ENCODE results near the gene AP1M1. TPM values are rescaled to one million over a fixed set of nuclear protein-coding genes. Genes with fewer than 3 reads are reported as not detected.

Gene AP1M1
- total RNA-seq, 4 donors from 2014 or later = 84.9 to 108 (median 88.4) TPM

DNA sequence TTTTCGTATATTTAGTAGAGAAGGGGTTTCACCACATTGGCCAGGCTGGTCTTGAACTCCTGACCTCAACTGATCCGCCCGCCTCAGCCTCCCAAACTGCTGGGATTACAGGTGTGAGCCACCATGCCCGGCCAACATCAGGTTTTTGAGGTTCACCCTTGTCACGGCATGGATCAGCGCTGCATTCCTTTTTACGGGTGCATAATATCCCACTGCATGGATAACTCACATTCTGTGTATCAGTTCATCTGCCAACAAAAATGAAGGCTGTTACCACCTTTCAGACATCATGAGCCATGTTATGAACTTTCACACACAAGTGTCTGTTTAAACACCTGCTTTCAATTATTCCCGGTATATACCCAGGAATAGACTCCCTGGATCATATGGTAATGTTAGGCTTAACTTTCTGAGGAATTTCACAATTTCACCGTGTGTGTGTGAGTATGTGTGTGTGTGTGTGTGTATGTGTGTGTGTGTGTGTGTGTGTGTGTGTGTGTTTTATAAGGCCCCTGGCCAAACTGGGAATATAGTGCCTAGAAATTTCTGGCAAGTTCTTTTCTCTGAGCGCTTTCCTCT, 52.2 kb downstream of the AP1M1 start:
- TF ChIP-seq, protein P1, sequence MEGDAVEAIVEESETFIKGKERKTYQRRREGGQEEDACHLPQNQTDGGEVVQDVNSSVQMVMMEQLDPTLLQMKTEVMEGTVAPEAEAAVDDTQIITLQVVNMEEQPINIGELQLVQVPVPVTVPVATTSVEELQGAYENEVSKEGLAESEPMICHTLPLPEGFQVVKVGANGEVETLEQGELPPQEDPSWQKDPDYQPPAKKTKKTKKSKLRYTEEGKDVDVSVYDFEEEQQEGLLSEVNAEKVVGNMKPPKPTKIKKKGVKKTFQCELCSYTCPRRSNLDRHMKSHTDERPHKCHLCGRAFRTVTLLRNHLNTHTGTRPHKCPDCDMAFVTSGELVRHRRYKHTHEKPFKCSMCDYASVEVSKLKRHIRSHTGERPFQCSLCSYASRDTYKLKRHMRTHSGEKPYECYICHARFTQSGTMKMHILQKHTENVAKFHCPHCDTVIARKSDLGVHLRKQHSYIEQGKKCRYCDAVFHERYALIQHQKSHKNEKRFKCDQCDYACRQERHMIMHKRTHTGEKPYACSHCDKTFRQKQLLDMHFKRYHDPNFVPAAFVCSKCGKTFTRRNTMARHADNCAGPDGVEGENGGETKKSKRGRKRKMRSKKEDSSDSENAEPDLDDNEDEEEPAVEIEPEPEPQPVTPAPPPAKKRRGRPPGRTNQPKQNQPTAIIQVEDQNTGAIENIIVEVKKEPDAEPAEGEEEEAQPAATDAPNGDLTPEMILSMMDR (IDR thresholded peaks at IDR 0.05; ENCODE audit: low read depth) = no peak

DNA sequence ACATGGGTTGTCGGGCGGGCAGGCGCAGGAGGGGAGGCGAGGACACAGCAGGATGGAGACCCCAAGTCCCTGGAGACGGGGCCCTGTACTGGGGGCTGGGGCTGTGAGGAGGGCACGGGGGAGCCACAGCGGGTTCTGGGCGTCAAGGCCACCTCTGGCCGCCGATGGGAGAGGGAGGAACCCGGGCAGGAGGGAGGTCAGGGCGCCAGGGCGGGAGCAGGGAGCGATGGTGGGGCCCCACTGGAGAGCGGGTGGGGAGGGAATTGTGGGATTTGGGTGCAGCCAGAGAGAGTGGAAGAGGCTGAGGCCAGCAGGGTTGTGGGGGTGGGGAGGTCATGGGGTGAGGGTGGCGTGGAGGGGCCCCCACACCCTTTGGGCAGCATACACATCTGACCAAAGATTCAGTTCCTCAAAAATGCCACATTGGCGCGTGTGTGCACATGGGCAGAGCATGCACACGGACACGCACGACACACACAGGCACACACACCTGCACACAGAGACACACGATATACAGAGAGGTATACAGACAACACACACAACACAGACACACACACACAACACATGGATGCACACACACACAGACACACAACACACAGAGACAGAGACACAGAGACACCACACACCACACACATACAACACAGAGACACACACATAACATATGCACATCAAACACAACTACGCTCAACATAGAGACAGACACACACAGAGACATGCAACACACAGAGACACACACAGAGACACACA, 54.9 kb downstream of the AP1M1 start:
- TF ChIP-seq, protein P1 (IDR thresholded peaks at IDR 0.05; ENCODE audit: low read depth) = no peak

DNA sequence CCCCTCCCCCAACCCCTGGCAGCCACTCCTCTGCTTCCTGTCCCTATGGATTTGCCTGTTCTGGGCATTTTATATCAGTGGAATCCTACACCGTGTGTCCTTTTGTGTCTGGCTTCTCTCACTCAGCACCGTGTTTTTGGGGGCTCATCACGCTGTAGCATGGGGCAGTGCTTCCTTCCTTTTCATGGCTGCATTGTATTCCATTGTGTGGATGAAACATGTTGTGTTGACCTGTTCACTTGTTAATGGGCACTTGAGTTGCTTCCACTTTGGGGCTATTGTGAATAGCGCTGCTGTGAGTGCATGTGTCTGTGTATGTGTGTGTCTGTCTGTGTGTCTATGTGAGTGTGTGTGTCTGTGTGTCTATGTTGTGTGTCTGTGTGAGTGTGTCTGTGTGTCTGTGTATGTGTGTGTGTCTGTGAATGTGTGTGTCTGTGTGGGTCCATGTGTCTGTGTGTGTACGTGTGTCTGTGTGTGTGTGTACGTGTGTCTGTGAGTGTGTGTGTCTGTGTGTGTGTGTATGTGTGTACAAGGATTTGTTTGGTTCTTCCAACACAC, 57.2 kb downstream of the AP1M1 start:
- TF ChIP-seq, protein P1 (IDR thresholded peaks at IDR 0.05; ENCODE audit: low read depth) = no peak

DNA sequence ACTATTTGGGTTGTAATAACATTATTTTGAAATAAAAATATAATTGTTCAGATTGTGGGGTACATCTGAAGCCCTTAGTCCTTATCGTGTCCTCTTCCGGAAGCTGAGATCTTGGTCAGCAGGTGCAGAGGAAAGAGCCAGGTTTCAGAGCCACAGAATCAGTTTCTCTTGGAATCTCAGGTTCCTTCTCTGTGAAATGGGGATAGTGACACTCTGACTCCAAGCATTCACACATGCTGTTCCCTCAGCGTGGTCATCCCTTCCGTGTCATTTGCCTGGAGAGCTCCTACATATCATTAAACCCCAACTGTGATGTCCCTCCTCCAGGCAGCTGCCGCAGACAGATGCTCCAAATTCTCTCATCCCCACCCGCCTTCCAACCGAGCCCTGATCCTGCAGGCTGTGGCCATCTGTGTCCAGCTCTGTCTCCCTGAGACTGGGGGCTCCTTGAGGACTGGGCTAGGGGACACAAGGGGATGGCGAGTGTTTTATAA, 59.8 kb downstream of the AP1M1 start:
- TF ChIP-seq, protein P1 (IDR thresholded peaks at IDR 0.05; ENCODE audit: low read depth) = no peak

DNA sequence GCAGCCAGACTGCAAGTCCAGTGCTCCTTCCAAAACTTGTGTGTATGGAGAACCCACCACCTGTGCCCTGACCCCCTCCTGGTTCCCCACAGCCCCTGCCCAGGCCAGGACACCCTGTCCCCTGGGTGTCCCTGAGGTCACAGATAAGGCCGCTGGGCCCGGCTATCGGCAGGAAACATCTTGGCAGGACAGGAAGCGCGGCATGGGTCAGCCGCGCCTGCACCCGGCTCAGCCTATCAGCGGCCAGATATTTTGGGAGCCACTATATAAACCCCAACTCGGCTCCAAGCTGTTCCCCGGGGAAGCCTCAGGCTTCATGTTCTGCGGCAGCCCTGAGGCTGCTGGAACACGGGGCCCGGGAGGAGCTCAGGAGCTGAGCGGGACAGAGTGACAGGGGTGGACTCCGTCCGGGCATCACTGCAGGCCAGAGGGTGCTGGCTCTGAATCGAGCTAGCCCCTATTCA, 60.8 kb downstream of the AP1M1 start:
- TF ChIP-seq, protein P1 (IDR thresholded peaks at IDR 0.05; ENCODE audit: low read depth) = no peak

DNA sequence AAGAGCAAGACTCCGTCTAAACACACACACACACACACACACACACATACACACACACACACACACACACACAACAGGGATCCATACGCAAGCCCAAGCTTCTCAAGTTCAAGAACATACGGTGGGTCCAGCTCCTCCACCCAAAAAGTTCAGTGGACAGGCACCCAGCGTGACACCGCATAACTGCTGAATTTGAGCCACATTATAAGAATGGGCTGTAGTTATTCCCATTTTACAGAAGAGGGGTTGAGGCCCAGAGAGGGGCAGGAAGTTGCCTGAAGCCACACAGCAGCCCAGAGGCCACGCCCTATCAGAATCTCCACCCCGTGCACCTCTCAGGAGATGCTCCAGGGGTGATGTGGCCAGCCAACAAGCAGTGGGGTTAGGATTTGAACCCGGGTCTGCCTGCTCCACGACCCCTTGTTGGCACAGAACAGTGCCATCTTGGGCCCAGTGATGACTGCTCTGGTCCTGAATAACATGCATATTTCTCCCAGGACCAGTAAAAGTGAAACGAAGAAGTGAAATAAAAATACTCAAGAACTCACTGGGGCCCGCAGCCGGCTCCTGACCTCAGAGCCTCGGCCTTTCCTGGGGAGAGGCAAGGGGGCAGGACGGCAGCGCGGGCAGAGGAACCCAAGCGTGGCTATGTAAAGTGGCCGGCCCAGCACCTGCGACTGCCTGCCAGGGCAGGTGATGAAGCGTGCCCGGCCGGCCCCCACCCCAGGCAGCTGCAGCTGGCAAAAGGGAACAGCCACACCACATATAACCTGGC, 61.9 kb downstream of the AP1M1 start:
- TF ChIP-seq, protein P1 (IDR thresholded peaks at IDR 0.05; ENCODE audit: low read depth) = no peak

Measured in subcutaneous adipose tissue (tissue), 4 donors.